ENCODE results near the gene PACSIN3. TPM values are rescaled to one million over a fixed set of nuclear protein-coding genes. Genes with fewer than 3 reads are reported as not detected.

The PACSIN3 gene
- total RNA-seq, 4 donors from 2014 or later = 4.3 to 9.1 (median 7.5) TPM

- peaks cover 0 to 26% (median 0%) of the 10 kb centered on the region in 4 donors for H3K4me1 ChIP-seq
- H3K36me3 ChIP-seq = no peaks in the 10 kb centered on the region
- no peak for DNase-seq
- H3K9me3 ChIP-seq = no peaks in the 10 kb centered on the region
- no peaks in the 10 kb centered on the region for H3K27me3 ChIP-seq
- TF ChIP-seq POLR2A (IDR thresholded peaks at IDR 0.05) = no peak
- H3K4me3 ChIP-seq = no peak overlapping the region
- H3K27ac ChIP-seq = no peak overlapping the region
These were observed 39.0 kb downstream of the PACSIN3 start for GRCh38 chr11:47147250-47147649.

GRCh38 chr11:47144541-47144940 is 41.7 kb downstream of the PACSIN3 start:
- H3K4me1 ChIP-seq = peaks cover 0 to 25% (median 0%) of the 10 kb centered on the region in 4 donors
- H3K27me3 ChIP-seq = no peaks in the 10 kb centered on the region
- H3K9me3 ChIP-seq = no peaks in the 10 kb centered on the region
- TF ChIP-seq CTCF (IDR thresholded peaks at IDR 0.05) (no peak), POLR2A (IDR thresholded peaks at IDR 0.05) (no peak)
- no peak overlapping the region for H3K27ac ChIP-seq
- no peak overlapping the region for H3K4me3 ChIP-seq
- no peak for DNase-seq
- no peaks in the 10 kb centered on the region for H3K36me3 ChIP-seq

GRCh38 chr11:47143322-47143721 is 42.9 kb downstream of the PACSIN3 start:
- no peak for DNase-seq
- Histone ChIP-seq H3K4me3 (no peak overlapping the region), H3K27ac (peak overlapping the region in 2 of 4 donors; percentile 35 to 38), H3K9me3 (no peaks in the 10 kb centered on the region), H3K36me3 (peaks cover 0 to 4% (median 0%) of the 10 kb centered on the region in 3 donors), H3K4me1 (peaks cover 0 to 14% (median 0%) of the 10 kb centered on the region in 4 donors), H3K27me3 (no peaks in the 10 kb centered on the region)
- TF ChIP-seq POLR2A (IDR thresholded peaks at IDR 0.05) = no peak
- no peak for TF ChIP-seq CTCF (IDR thresholded peaks at IDR 0.05)

- no peak for TF ChIP-seq CTCF (IDR thresholded peaks at IDR 0.05)
- TF ChIP-seq POLR2A (IDR thresholded peaks at IDR 0.05) = no peak
- peaks cover 0 to 14% (median 0%) of the 10 kb centered on the region in 4 donors for H3K4me1 ChIP-seq
- H3K27me3 ChIP-seq = no peaks in the 10 kb centered on the region
- no peaks in the 10 kb centered on the region for H3K9me3 ChIP-seq
- no peak overlapping the region for H3K4me3 ChIP-seq
- H3K27ac ChIP-seq = no peak overlapping the region
- no peak for DNase-seq
- peaks cover 0 to 14% (median 0%) of the 10 kb centered on the region in 3 donors for H3K36me3 ChIP-seq
These were observed 46.4 kb downstream of the PACSIN3 start for GRCh38 chr11:47139878-47140277.

GRCh38 chr11:47137476-47137875 is 48.8 kb downstream of the PACSIN3 start:
- peaks cover 0 to 2% (median 0%) of the 10 kb centered on the region in 4 donors for H3K4me1 ChIP-seq
- no peak overlapping the region for H3K4me3 ChIP-seq
- H3K36me3 ChIP-seq = peaks cover 0 to 14% (median 0%) of the 10 kb centered on the region in 3 donors
- H3K27me3 ChIP-seq = no peaks in the 10 kb centered on the region
- no peaks in the 10 kb centered on the region for H3K9me3 ChIP-seq
- H3K27ac ChIP-seq = no peak overlapping the region
- DNase-seq = no peak
- no peak for TF ChIP-seq CTCF (IDR thresholded peaks at IDR 0.05)
- TF ChIP-seq POLR2A (IDR thresholded peaks at IDR 0.05) = no peak

GRCh38 chr11:47136921-47137320 is 49.3 kb downstream of the PACSIN3 start:
- H3K27me3 ChIP-seq = no peaks in the 10 kb centered on the region
- no peak overlapping the region for H3K4me3 ChIP-seq
- H3K9me3 ChIP-seq = no peaks in the 10 kb centered on the region
- peaks cover 0 to 14% (median 0%) of the 10 kb centered on the region in 3 donors for H3K36me3 ChIP-seq
- no peaks in the 10 kb centered on the region for H3K4me1 ChIP-seq
- no peak overlapping the region for H3K27ac ChIP-seq
- TF ChIP-seq CTCF (IDR thresholded peaks at IDR 0.05) (no peak), POLR2A (IDR thresholded peaks at IDR 0.05) (no peak)
- no peak for DNase-seq
